PFSK-1 (cell line): Measurements from ENCODE around the gene CACNB3.

Experiments used
- POLR2AphosphoS5 ChIP-seq: IDR thresholded peaks from 2 replicates; pipeline ENCODE4 v1.6.1; 2012; ENCODE audit warnings: low read depth, mild to moderate bottlenecking, control low read depth, low read length, moderate library complexity
- SIN3A ChIP-seq: IDR thresholded peaks from 2 replicates; pipeline ENCODE4 v1.6.1; 2012; ENCODE audit warnings: mild to moderate bottlenecking, low read length, moderate library complexity, borderline replicate concordance; ENCODE audit not compliant: insufficient read depth
- TAF1 ChIP-seq: IDR thresholded peaks from 2 replicates; pipeline ENCODE4 v1.6.1; 2012; ENCODE audit warnings: low read length, control low read depth, borderline replicate concordance; ENCODE audit not compliant: insufficient read depth

- TF ChIP-seq POLR2AphosphoS5 (no peak), SIN3A (no peak), TAF1 (no peak)
Measured at GRCh38 chr12:48810903-48811431, 7.3 kb upstream of the CACNB3 start.
